22Rv1 (cell line): ENCODE results near the gene B4GALT5.

Experiments used
- ZFX ChIP-seq: fragments of 450-650 bp; IDR thresholded peaks from 2 replicates; pipeline ENCODE4 v1.6.1; 2017; ENCODE audit warnings: antibody characterized with exemption, borderline replicate concordance
- TF ChIP-seq, protein P1 (sequence below): fragments of 450-650 bp; IDR thresholded peaks from 2 replicates; pipeline ENCODE4 v1.5.1; 2017; ENCODE audit warnings: mild to moderate bottlenecking

- TF ChIP-seq, protein P1, sequence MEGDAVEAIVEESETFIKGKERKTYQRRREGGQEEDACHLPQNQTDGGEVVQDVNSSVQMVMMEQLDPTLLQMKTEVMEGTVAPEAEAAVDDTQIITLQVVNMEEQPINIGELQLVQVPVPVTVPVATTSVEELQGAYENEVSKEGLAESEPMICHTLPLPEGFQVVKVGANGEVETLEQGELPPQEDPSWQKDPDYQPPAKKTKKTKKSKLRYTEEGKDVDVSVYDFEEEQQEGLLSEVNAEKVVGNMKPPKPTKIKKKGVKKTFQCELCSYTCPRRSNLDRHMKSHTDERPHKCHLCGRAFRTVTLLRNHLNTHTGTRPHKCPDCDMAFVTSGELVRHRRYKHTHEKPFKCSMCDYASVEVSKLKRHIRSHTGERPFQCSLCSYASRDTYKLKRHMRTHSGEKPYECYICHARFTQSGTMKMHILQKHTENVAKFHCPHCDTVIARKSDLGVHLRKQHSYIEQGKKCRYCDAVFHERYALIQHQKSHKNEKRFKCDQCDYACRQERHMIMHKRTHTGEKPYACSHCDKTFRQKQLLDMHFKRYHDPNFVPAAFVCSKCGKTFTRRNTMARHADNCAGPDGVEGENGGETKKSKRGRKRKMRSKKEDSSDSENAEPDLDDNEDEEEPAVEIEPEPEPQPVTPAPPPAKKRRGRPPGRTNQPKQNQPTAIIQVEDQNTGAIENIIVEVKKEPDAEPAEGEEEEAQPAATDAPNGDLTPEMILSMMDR, result no peak
- TF ChIP-seq ZFX, result no peak
These were observed 45.7 kb upstream of the B4GALT5 start for GRCh38 chr20:49759266-49759950.
